Measurements from ENCODE around the gene SMPD3.

Gene SMPD3

DNA sequence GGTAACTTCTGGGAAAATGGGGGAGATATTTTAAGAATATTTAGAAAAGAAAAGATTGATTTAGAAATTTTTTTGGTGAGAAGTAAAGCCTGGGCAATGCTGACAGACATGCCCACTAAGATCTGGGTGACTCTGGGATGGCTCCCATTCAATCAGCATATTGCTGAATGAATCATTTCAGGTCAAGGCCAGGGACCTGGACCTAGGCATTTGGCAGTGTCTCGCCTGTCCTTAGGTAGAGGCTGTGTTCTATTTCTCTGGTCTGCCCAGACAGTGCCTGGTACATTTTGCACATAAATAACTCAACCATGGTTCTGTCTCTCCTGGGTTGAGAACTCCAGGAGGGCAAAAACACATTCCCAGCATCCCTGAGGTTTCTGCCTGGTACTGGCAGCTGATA, 39.9 kb downstream of the SMPD3 start:
- no peaks in the 10 kb centered on the region for H3K9me3 Mint-ChIP-seq
- no peak for ATAC-seq
- no peak overlapping the region for H3K27ac Mint-ChIP-seq
- H3K4me1 Mint-ChIP-seq = no peaks in the 10 kb centered on the region
- H3K4me3 Mint-ChIP-seq = no peak overlapping the region
- DNase-seq = no peak
- H3K27me3 Mint-ChIP-seq = peaks cover 8% of the 10 kb centered on the region

DNA sequence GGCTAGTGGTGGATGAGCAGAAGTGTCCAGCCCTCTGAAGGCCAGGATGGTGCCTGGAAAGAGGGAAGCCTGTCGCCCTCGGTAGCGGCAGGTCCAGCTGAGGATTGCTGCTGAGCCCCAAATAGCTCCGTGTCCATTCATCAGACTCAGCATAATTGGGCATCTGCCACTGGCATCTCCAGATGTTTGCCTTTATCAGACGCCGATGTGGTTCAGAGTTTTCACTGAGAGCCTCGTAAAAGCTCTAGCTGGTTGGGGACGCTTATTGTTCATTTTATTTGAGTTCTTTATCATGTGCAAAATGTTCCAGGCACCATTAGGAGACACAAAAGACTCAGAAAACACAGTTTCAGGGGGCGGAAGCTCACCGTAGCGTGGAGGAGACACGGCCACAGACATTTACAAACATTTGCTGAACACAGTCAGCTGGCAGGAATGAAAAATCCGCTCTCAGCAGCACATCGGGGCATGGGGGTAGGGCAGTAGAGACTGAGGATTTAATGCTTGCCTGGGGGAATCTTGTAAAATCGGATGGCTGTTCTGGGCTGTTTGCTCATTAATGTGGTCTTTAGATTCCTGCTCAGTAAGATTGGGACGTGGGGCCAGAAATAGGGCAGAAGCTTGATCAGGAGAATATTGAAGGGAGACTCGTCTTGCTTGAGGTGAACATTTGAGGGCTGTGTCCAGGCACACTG, 41.7 kb downstream of the SMPD3 start:
- ATAC-seq (no peak), DNase-seq (no peak)
- Mint-ChIP-seq H3K4me1 (no peaks in the 10 kb centered on the region), H3K27ac (peak overlapping the region in 1 of 2 donors; percentile 87), H3K27me3 (peaks cover 8% of the 10 kb centered on the region), H3K4me3 (no peak overlapping the region), H3K9me3 (no peaks in the 10 kb centered on the region)

- peaks cover 9% of the 10 kb centered on the region for H3K4me1 Mint-ChIP-seq
- no peak overlapping the region for H3K4me3 Mint-ChIP-seq
- H3K27ac Mint-ChIP-seq = no peak overlapping the region
- ATAC-seq (no peak), DNase-seq (no peak)
- H3K27me3 Mint-ChIP-seq = peaks cover 8% of the 10 kb centered on the region
- H3K9me3 Mint-ChIP-seq = no peaks in the 10 kb centered on the region
Measured at GRCh38 chr16:68404736-68405345, 43.5 kb downstream of the SMPD3 start.

DNA sequence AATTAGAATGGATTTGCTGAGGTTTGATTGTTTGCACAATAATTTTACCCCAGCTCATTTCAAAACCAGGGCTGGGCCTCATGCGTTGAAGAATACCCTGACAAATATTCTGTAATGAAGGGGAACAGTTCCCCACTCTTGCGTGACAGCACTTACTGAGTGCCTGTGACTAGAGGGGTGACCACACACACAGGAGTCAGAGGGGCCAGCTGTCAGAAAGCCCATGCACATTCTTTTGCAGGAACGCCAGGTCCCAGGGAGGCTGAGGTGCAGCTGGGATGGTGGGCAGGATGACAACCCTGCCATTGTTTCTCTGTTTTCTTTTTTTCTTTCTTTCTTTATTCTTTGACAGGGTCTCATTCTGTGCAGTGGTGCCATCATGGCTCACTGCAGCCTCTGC, 44.6 kb downstream of the SMPD3 start:
- H3K9me3 Mint-ChIP-seq = no peaks in the 10 kb centered on the region
- ATAC-seq (no peak), DNase-seq (no peak)
- no peak overlapping the region for H3K27ac Mint-ChIP-seq
- H3K4me3 Mint-ChIP-seq = no peak overlapping the region
- peaks cover 9% of the 10 kb centered on the region for H3K4me1 Mint-ChIP-seq
- H3K27me3 Mint-ChIP-seq = peaks cover 8% of the 10 kb centered on the region

- no peak overlapping the region for H3K27ac Mint-ChIP-seq
- peaks cover 8% of the 10 kb centered on the region for H3K27me3 Mint-ChIP-seq
- ATAC-seq = no peak
- no peak for DNase-seq
- H3K4me3 Mint-ChIP-seq = no peak overlapping the region
- no peaks in the 10 kb centered on the region for H3K9me3 Mint-ChIP-seq
- peaks cover 9% of the 10 kb centered on the region for H3K4me1 Mint-ChIP-seq
Measured at GRCh38 chr16:68403177-68403576, 45.1 kb downstream of the SMPD3 start.

GRCh38 chr16:68402748-68403040, 45.6 kb downstream of the SMPD3 start:
- peaks cover 10% of the 10 kb centered on the region for H3K4me1 Mint-ChIP-seq
- peaks cover 10% of the 10 kb centered on the region for H3K27me3 Mint-ChIP-seq
- H3K9me3 Mint-ChIP-seq = no peaks in the 10 kb centered on the region
- ATAC-seq (no peak), DNase-seq (no peak)
- H3K27ac Mint-ChIP-seq = no peak overlapping the region
- no peak overlapping the region for H3K4me3 Mint-ChIP-seq

DNA sequence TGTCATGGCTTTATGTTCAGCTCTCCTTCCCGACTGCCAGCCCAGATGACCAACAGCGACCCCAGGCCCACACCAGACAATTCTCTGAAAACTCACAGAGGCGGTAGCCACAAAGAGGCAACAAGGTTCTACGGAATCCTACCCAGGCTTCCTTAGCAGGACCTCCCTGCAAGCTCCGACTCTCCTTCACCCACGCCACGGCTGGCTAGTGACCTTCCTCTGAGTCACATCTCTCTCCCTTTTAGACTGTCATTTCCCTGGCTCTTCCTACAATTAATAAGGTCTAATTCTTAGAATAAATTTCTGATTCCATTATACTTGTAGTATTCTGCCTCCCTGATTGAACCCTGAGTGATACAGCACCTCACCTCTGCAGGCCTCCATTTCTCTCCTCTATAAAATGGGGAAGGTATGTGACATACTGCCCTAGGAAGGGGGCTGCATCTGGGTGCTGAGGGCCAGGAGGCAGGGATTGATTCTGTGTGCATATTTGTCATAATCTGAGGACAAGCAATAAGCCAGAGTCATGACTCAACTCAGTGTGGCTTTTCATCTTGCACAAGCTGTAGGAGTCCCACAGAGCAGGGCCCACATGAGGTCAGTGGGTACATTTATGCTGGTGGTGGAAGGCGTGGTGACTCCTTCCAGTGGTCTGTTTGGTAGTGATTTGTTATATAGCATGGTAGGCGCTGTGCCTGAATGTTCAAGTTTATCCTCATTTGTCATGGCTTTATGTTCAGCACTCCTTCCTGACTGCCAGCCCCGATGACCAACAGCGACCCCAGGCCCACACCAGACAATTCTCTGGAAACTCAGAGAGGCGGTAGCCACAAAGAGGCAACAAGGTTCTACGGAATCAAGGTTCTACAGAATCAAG, 46.2 kb downstream of the SMPD3 start:
- H3K4me3 Mint-ChIP-seq = no peak overlapping the region
- peaks cover 16% of the 10 kb centered on the region for H3K4me1 Mint-ChIP-seq
- DNase-seq (no peak), ATAC-seq (peak; percentile 68)
- no peak overlapping the region for H3K27ac Mint-ChIP-seq
- no peaks in the 10 kb centered on the region for H3K9me3 Mint-ChIP-seq
- H3K27me3 Mint-ChIP-seq = peaks cover 16% of the 10 kb centered on the region

- Mint-ChIP-seq H3K27ac (no peak overlapping the region), H3K4me3 (no peak overlapping the region)
Measured at GRCh38 chr16:68400924-68401460, 47.3 kb downstream of the SMPD3 start.

GRCh38 chr16:68400083-68400923, 48.0 kb downstream of the SMPD3 start:
- Mint-ChIP-seq H3K9me3 (no peaks in the 10 kb centered on the region), H3K4me3 (no peak overlapping the region), H3K27ac (peak overlapping the region in 1 of 2 donors; percentile 19), H3K27me3 (peaks cover 17% of the 10 kb centered on the region), H3K4me1 (peaks cover 22% of the 10 kb centered on the region)
- DNase-seq (peak in 1 of 2 donors; percentile 30), ATAC-seq (peak; percentile 85)

More at GRCh38 chr16:68400924-68401460, 47.3 kb downstream of the SMPD3 start:
- no peak for DNase-seq
- H3K4me1 Mint-ChIP-seq = peaks cover 22% of the 10 kb centered on the region
- peaks cover 17% of the 10 kb centered on the region for H3K27me3 Mint-ChIP-seq
- no peaks in the 10 kb centered on the region for H3K9me3 Mint-ChIP-seq
- ATAC-seq = peak; percentile 37

GRCh38 chr16:68399456-68399855, 48.9 kb downstream of the SMPD3 start:
- no peaks in the 10 kb centered on the region for H3K9me3 Mint-ChIP-seq
- no peak overlapping the region for H3K4me3 Mint-ChIP-seq
- H3K4me1 Mint-ChIP-seq = peaks cover 22% of the 10 kb centered on the region
- ATAC-seq (no peak), DNase-seq (no peak)
- H3K27ac Mint-ChIP-seq = peak overlapping the region; percentile 31 to 87
- peaks cover 17% of the 10 kb centered on the region for H3K27me3 Mint-ChIP-seq

- ATAC-seq (no peak), DNase-seq (no peak)
- Mint-ChIP-seq H3K4me3 (no peak overlapping the region), H3K27me3 (peaks cover 17% of the 10 kb centered on the region), H3K27ac (no peak overlapping the region), H3K4me1 (peaks cover 22% of the 10 kb centered on the region), H3K9me3 (no peaks in the 10 kb centered on the region)
Measured at GRCh38 chr16:68397710-68398201, 50.6 kb downstream of the SMPD3 start.

- ATAC-seq = no peak
- H3K4me1 Mint-ChIP-seq = peaks cover 22% of the 10 kb centered on the region
- H3K9me3 Mint-ChIP-seq = no peaks in the 10 kb centered on the region
- peak; percentile 26 to 41 for DNase-seq
- peak overlapping the region; percentile 77 for H3K27ac Mint-ChIP-seq
- H3K4me3 Mint-ChIP-seq = no peak overlapping the region
- H3K27me3 Mint-ChIP-seq = peaks cover 17% of the 10 kb centered on the region
Measured at GRCh38 chr16:68396481-68396880, 51.8 kb downstream of the SMPD3 start.

DNA sequence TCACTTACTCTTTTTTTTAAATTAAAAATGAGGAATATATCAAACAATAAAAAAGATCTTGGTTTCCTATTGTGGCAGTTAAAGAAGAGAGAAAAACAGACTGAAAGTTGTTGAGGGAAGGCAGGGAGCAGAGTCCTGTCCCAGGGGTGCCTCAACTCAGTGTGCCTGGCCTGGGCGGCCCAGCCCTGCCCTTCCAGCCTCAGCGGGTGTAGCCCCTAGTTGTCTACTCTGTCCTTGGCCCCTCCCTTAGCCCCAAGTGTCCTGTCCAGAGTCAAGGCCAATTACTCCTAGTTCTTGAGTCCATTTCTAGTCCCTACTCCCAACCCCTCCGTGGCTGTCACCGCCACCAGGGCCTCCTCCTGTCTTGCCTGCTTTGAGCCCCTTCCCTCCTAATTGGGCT, 52.5 kb downstream of the SMPD3 start:
- H3K9me3 Mint-ChIP-seq = no peaks in the 10 kb centered on the region
- H3K27ac Mint-ChIP-seq = no peak overlapping the region
- H3K4me3 Mint-ChIP-seq = no peak overlapping the region
- peaks cover 24% of the 10 kb centered on the region for H3K27me3 Mint-ChIP-seq
- DNase-seq (no peak), ATAC-seq (no peak)
- H3K4me1 Mint-ChIP-seq = peaks cover 16% of the 10 kb centered on the region

DNA sequence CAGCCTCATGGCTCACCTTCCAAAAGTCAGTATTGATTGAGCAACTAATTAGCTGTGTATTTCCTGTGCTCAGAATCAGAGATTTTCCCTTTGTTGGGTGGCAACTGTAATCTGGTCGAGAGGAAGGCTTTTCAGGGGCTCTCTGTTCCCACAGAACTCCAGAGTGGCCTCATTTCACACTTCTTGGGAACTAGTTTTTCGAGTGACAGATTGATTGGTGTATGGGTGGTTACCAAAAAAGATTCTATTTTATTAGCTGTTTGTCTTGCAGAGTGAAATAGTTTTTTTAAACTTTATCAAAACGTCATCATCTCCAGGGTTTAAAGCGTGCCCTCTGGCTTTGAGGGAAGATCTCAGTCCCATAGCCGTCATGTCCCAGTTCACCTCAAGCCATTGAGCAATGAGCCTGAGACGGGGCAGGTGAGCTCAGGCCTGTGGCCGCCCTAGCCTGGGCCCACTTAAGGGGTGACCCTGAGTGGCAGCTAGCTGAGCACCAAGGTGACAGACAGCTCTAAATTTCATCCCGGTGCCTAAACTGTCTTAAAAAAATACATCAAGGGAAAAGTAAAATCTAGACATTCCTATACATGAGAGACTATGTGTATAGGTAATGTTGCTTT, 53.0 kb downstream of the SMPD3 start:
- H3K4me3 Mint-ChIP-seq = no peak overlapping the region
- ATAC-seq (no peak), DNase-seq (no peak)
- H3K27ac Mint-ChIP-seq = no peak overlapping the region
- H3K9me3 Mint-ChIP-seq = no peaks in the 10 kb centered on the region
- peaks cover 12% of the 10 kb centered on the region for H3K4me1 Mint-ChIP-seq
- H3K27me3 Mint-ChIP-seq = peaks cover 24% of the 10 kb centered on the region

DNA sequence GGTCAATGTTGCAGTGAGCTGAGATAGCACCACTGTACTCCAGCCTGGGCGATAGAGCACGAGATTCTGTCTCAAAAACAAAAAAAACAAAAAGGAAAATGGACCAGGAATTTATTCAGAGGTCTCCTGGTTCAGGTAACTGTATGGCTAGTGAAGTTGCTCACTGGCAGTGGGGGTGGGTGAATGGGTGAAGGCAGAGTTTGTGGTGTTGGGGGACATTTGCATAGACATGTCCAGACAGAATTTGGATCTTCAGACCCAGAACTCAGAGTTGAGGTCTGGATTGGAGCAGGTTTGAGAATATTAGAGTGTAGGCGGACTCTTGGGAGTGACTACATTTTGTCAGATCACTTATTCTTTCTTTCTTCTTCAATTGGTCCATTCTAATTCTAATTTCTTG, 55.0 kb downstream of the SMPD3 start:
- H3K4me1 Mint-ChIP-seq = peaks cover 12% of the 10 kb centered on the region

More for the DNA sequence above, 55.0 kb downstream of the SMPD3 start:
- peaks cover 24% of the 10 kb centered on the region for H3K27me3 Mint-ChIP-seq
- DNase-seq (no peak), ATAC-seq (no peak)
- no peak overlapping the region for H3K4me3 Mint-ChIP-seq
- H3K27ac Mint-ChIP-seq = peak overlapping the region in 1 of 2 donors; percentile 22
- no peaks in the 10 kb centered on the region for H3K9me3 Mint-ChIP-seq
